Kidney epithelial cell (primary cell): Measurements from ENCODE around the gene SETD9. TPM values are rescaled to one million over a fixed set of nuclear protein-coding genes. Genes with fewer than 3 reads are reported as not detected.
A peak's percentile ranks its signal among the peaks of the same experiment; 100 is the strongest.

Experiments used
- DNase-seq: peaks from one replicate; pipeline ENCODE4 v3.0.0-alpha.2; 2010; ENCODE audit warnings: low read depth
- H3K27me3 ChIP-seq: 2 replicates; pipeline ENCODE4 v1.6.0; 2011; ENCODE audit warnings: low read length; ENCODE audit not compliant: control insufficient read depth, insufficient read depth
- H3K36me3 ChIP-seq: 2 replicates; pipeline ENCODE4 v1.5.1; 2011; ENCODE audit warnings: low read length; ENCODE audit not compliant: control insufficient read depth, insufficient read depth
- H3K4me3 ChIP-seq: 2 replicates; pipeline ENCODE4 v1.5.1; 2011; ENCODE audit warnings: low read depth, mild to moderate bottlenecking, control low read depth, low read length
- total RNA-seq: library from RNA; depleted of rRNA; stranded (reverse); fragments of >200 nt; gene quantifications from 2 replicates; pipeline ENCODE4 v1.2.3, GENCODE V29; 2015
- TF ChIP-seq, protein P1 (sequence below): IDR thresholded peaks from 2 replicates; pipeline ENCODE4 v1.5.1; 2011; ENCODE audit warnings: mild to moderate bottlenecking, moderate library complexity, low read length, control low read depth, inconsistent platforms; ENCODE audit not compliant: insufficient read depth, poor library complexity, severe bottlenecking

Gene SETD9, protein sequence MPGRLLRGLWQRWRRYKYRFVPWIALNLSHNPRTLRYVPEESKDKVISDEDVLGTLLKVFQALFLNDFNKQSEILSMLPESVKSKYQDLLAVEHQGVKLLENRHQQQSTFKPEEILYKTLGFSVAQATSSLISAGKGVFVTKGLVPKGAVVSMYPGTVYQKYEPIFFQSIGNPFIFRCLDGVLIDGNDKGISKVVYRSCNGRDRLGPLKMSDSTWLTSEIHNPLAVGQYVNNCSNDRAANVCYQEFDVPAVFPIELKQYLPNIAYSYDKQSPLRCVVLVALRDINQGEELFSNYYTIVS
- total RNA-seq: 23.8 and 25.3 TPM in 2 replicates

DNA sequence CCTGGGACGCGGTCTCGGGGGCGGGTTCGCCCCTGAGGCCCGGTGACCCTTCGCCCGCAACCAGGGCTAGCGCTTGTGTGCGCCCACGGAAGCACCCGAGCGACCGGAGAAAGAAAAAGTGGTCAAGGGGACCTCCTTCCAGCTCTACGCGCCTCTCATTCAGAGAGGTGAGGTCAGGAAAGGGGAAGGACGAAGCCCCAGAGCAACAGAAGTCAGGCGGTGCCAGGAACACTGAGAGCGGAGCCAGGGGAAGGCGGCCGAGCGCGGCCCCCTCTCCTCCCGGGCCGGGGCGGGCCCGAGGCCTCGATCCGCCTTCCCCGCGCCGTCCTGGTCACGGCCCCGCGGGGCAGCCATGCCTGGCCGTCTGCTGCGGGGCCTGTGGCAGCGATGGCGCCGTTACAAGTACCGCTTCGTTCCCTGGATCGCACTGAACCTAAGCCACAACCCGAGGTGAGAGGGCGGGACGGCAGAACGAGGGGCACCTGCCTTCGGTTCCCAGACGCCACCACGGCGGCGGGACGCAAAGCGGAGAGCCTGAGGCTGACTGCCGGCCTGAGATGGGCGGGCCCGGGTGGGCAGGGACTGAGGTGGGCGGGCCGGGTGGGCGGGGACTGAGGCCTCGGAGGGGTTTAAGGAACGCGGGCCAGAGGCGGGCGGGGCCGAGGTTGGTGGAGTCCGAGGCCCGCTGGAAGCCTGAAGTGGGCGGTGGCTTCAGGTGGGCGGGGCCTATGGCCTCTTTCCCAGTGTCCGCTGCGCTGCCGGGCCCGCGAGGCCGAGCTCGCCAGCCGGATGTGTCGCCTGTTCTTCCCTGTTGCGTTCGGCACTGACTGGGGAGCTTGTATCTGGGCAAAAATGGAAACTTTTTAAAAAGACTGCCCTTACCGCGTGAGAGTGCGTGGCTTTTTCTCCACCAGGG is at the start of gene SETD9:
Gene SETD9 (plus strand): TSS at position 303 of the 916 bp plus-strand sequence. CDS start 50 bp downstream, at position 353.
- Histone ChIP-seq H3K27me3 (no peaks in the 10 kb centered on the region), H3K4me3 (peak within 1 kb of the TSS; percentile 72), H3K36me3 (no peaks in the 10 kb centered on the region)
- peak; percentile 85 for DNase-seq
- TF ChIP-seq, protein P1, sequence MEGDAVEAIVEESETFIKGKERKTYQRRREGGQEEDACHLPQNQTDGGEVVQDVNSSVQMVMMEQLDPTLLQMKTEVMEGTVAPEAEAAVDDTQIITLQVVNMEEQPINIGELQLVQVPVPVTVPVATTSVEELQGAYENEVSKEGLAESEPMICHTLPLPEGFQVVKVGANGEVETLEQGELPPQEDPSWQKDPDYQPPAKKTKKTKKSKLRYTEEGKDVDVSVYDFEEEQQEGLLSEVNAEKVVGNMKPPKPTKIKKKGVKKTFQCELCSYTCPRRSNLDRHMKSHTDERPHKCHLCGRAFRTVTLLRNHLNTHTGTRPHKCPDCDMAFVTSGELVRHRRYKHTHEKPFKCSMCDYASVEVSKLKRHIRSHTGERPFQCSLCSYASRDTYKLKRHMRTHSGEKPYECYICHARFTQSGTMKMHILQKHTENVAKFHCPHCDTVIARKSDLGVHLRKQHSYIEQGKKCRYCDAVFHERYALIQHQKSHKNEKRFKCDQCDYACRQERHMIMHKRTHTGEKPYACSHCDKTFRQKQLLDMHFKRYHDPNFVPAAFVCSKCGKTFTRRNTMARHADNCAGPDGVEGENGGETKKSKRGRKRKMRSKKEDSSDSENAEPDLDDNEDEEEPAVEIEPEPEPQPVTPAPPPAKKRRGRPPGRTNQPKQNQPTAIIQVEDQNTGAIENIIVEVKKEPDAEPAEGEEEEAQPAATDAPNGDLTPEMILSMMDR: no peak

DNA sequence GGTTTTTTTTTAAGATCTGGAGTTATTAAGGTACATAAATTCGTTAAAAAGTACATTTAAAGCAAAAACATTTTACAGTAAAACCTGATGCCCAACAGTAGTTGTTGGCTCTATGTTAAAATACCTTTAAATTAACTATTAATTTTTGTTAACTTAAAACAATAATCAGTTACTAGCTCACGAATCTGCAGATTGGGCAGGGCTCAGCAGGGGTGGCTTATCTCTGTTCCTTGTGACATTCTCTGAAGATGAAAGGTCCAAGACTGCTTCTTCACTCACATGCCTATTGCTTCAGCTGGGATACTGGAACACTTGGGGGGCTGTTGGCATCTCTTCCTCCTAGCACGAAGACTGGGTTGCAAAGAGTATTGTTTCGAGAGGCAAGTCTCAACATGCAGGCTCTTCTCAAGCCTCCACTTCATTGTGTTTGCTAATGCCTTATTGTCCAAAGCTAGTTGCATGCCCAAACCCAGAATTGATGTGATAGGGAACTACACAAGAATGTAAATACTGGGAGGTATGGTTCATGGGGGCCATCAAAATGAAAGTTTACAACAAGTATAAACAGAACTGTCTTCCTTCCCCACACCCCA is 47.4 kb upstream of the SETD9 start:
- Histone ChIP-seq H3K27me3 (no peaks in the 10 kb centered on the region), H3K4me3 (no peak overlapping the region), H3K36me3 (no peaks in the 10 kb centered on the region)
- TF ChIP-seq, protein P1: no peak
- DNase-seq: no peak

DNA sequence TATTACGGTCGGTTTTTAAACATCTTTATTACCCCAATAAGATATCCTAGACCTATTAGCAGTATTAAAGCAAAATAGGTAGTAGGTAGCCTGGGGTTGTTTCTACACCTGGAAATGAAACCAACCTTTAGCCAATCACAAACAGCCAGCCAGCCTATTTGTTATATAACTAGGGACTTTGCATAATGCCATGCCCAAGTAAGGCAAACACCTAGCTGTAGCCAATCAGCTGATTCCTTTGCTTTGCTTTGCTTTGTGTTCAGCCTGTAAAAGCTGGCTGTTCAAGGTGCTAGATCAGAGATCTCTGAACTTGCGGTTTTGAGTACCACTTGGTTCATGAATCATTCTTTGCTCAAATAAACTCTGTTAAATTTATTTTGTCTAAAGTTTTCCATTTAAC is 46.5 kb upstream of the SETD9 start:
- no peaks in the 10 kb centered on the region for H3K36me3 ChIP-seq
- DNase-seq: no peak
- TF ChIP-seq, protein P1: no peak
- H3K4me3 ChIP-seq: no peak overlapping the region
- H3K27me3 ChIP-seq: no peaks in the 10 kb centered on the region

DNA sequence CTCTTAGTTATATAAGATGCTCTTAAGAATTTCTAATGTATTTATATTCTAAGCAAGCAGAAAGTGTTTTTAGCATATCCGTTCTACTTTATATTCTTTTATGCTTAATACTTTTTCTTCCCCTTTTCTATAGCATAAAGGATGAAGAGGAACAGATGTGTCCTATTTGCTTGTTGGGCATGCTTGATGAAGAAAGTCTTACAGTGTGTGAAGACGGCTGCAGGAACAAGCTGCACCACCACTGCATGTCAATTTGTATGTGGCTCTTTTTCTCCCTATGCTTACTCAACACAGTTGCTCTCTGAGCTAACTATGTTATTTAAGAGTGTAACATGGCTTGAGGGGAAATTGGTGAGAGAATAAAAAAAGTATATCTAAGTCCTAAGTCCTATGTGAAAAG is 37.6 kb upstream of the SETD9 start:
- no peak for DNase-seq
- TF ChIP-seq, protein P1: no peak
- H3K27me3 ChIP-seq: no peaks in the 10 kb centered on the region
- H3K36me3 ChIP-seq: peaks cover 2% of the 10 kb centered on the region
- H3K4me3 ChIP-seq: no peak overlapping the region

DNA sequence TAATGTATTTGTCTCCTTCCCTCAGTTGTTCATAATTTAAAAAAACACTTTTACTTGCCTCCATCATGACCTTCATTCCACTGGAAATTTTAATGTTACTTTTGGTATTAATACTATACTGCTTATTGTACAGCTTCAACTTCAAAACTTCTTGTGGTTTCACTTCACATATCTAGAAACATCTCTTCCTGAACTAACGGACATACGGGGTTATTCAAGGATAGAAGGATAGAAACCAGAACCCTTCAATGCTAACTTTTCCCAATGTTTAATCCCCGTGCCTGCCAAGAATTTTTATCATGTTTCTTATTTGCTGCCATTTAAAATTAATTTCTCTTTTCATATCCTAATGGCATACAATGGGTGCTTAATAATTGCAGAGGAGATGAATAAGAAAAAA is 36.3 kb upstream of the SETD9 start:
- H3K4me3 ChIP-seq: no peak overlapping the region
- no peaks in the 10 kb centered on the region for H3K27me3 ChIP-seq
- DNase-seq: no peak
- peaks cover 2% of the 10 kb centered on the region for H3K36me3 ChIP-seq
- TF ChIP-seq, protein P1: no peak
